ENCODE results near the gene LGALS8.
"Not testable (repeated sequence)": the region's sequence is repeated elsewhere in the genome, so short reads cannot be mapped to it uniquely, and the experiment has no call there.

LGALS8 gene

GRCh38 chr1:236543065-236543669, 19.4 kb downstream of the LGALS8 start:
- no peak for DNase-seq (ENCODE audit: low read depth)

- DNase-seq (ENCODE audit: low read depth), result no peak
These were observed 21.9 kb downstream of the LGALS8 start for GRCh38 chr1:236545621-236546169.

GRCh38 chr1:236548452-236548851, 24.7 kb downstream of the LGALS8 start:
- no peak for DNase-seq (ENCODE audit: low read depth)

- no peak for DNase-seq (ENCODE audit: low read depth)
These were observed 27.4 kb downstream of the LGALS8 start for GRCh38 chr1:236550961-236551851.

GRCh38 chr1:236552096-236552495, 28.3 kb downstream of the LGALS8 start:
- no peak for DNase-seq (ENCODE audit: low read depth)

- DNase-seq (ENCODE audit: low read depth), result peak; percentile 13
These were observed 29.1 kb downstream of the LGALS8 start for GRCh38 chr1:236552901-236553300.

GRCh38 chr1:236553370-236553769, 29.6 kb downstream of the LGALS8 start:
- DNase-seq (ENCODE audit: low read depth), result no peak

GRCh38 chr1:236556606-236557005, 32.8 kb downstream of the LGALS8 start:
- DNase-seq (ENCODE audit: low read depth), result no peak

- DNase-seq (ENCODE audit: low read depth), result no peak
These were observed 34.3 kb downstream of the LGALS8 start for GRCh38 chr1:236558081-236558480.

GRCh38 chr1:236558846-236559245, 35.1 kb downstream of the LGALS8 start:
- DNase-seq (ENCODE audit: low read depth), result no peak

- no peak for DNase-seq (ENCODE audit: low read depth)
These were observed 36.5 kb downstream of the LGALS8 start for GRCh38 chr1:236560213-236560771.

- no peak for DNase-seq (ENCODE audit: low read depth)
These were observed 38.2 kb downstream of the LGALS8 start for GRCh38 chr1:236561976-236562375.

GRCh38 chr1:236565530-236565929, 41.7 kb downstream of the LGALS8 start:
- no peak for DNase-seq (ENCODE audit: low read depth)

GRCh38 chr1:236568285-236568894, 44.6 kb downstream of the LGALS8 start:
- DNase-seq (ENCODE audit: low read depth), result no peak

- peak; percentile 1 for DNase-seq (ENCODE audit: low read depth)
These were observed 51.7 kb downstream of the LGALS8 start for GRCh38 chr1:236575523-236575922.

GRCh38 chr1:236576004-236576403, 52.2 kb downstream of the LGALS8 start:
- peak; percentile 40 for DNase-seq (ENCODE audit: low read depth)

GRCh38 chr1:236577041-236577440, 53.3 kb downstream of the LGALS8 start:
- DNase-seq (ENCODE audit: low read depth), result not testable (repeated sequence)

GRCh38 chr1:236578661-236579060, 54.9 kb downstream of the LGALS8 start:
- no peak for DNase-seq (ENCODE audit: low read depth)

GRCh38 chr1:236580404-236580803, 56.6 kb downstream of the LGALS8 start:
- not testable (repeated sequence) for DNase-seq (ENCODE audit: low read depth)

- DNase-seq (ENCODE audit: low read depth), result no peak
These were observed 57.7 kb downstream of the LGALS8 start for GRCh38 chr1:236581528-236581927.

GRCh38 chr1:236589531-236589930, 65.7 kb downstream of the LGALS8 start:
- DNase-seq (ENCODE audit: low read depth), result no peak

GRCh38 chr1:236590553-236591150, 66.9 kb downstream of the LGALS8 start:
- DNase-seq (ENCODE audit: low read depth), result no peak

All from ELR (cell line).